ENCODE results near the gene ROR2.

ROR2 gene

GRCh38 chr9:91603932-91604331 lies 346.1 kb downstream of the ROR2 start:
- no peak for DNase-seq

GRCh38 chr9:91599564-91599963 lies 350.5 kb downstream of the ROR2 start:
- no peak for DNase-seq

- no peak for DNase-seq
Observed at GRCh38 chr9:91591627-91592026, 358.4 kb downstream of the ROR2 start.

GRCh38 chr9:91589101-91589553 lies 360.9 kb downstream of the ROR2 start:
- DNase-seq = peak; percentile 22

- DNase-seq = no peak
Observed at GRCh38 chr9:91586282-91586681, 363.7 kb downstream of the ROR2 start.

GRCh38 chr9:91583966-91584365 lies 366.1 kb downstream of the ROR2 start:
- DNase-seq = no peak

GRCh38 chr9:91583161-91583875 lies 366.7 kb downstream of the ROR2 start:
- DNase-seq = no peak

- DNase-seq = no peak
Observed at GRCh38 chr9:91582181-91582580, 367.8 kb downstream of the ROR2 start.

- no peak for DNase-seq
Observed at GRCh38 chr9:91580136-91580535, 369.9 kb downstream of the ROR2 start.

GRCh38 chr9:91578911-91579310 lies 371.1 kb downstream of the ROR2 start:
- DNase-seq = no peak

GRCh38 chr9:91577633-91578061 lies 372.4 kb downstream of the ROR2 start:
- no peak for DNase-seq

- no peak for DNase-seq
Observed at GRCh38 chr9:91572811-91573210, 377.2 kb downstream of the ROR2 start.

GRCh38 chr9:91572044-91572443 lies 378.0 kb downstream of the ROR2 start:
- peak; percentile 78 for DNase-seq

- DNase-seq = no peak
Observed at GRCh38 chr9:91571036-91571435, 379.0 kb downstream of the ROR2 start.

GRCh38 chr9:91567642-91568274 lies 382.3 kb downstream of the ROR2 start:
- no peak for DNase-seq

- no peak for DNase-seq
Observed at GRCh38 chr9:91564081-91564670, 385.9 kb downstream of the ROR2 start.

- DNase-seq = no peak
Observed at GRCh38 chr9:91562416-91562815, 387.6 kb downstream of the ROR2 start.

- DNase-seq = no peak
Observed at GRCh38 chr9:91560301-91560700, 389.7 kb downstream of the ROR2 start.

- no peak for DNase-seq
Observed at GRCh38 chr9:91558879-91559278, 391.1 kb downstream of the ROR2 start.

GRCh38 chr9:91558395-91558794 lies 391.6 kb downstream of the ROR2 start:
- DNase-seq = no peak

GRCh38 chr9:91557327-91557726 lies 392.7 kb downstream of the ROR2 start:
- no peak for DNase-seq

- no peak for DNase-seq
Observed at GRCh38 chr9:91555132-91555531, 394.9 kb downstream of the ROR2 start.

- DNase-seq = no peak
Observed at GRCh38 chr9:91549177-91549576, 400.9 kb downstream of the ROR2 start.

GRCh38 chr9:91547081-91547480 lies 402.9 kb downstream of the ROR2 start:
- no peak for DNase-seq

Data from NCI-H345 (cell line).